ENCODE measurements around the gene HSD11B1L. TPM values are rescaled to one million over a fixed set of nuclear protein-coding genes. Genes with fewer than 3 reads are reported as not detected.
"Not testable (repeated sequence)": the region's sequence is repeated elsewhere in the genome, so short reads cannot be mapped to it uniquely, and the experiment has no call there.

The HSD11B1L gene
- total and polyA plus RNA-seq, 7 donors: 4.2 to 37.1 (median 19.9) TPM

GRCh38 chr19:5719274-5719960, 38.6 kb downstream of the HSD11B1L start:
- Histone ChIP-seq H3K27me3 (no peaks in the 10 kb centered on the region), H3K4me1 (peaks cover 0 to 30% (median 26%) of the 10 kb centered on the region in 4 donors), H3K9me3 (no peaks in the 10 kb centered on the region), H3K27ac (peak overlapping the region; percentile 89 to 97 (median 97)), H3K36me3 (peaks cover 0 to 8% (median 0%) of the 10 kb centered on the region in 4 donors), H3K4me3 (peak overlapping the region; percentile 70 to 94 (median 92))
- WGBS, 2 donors: 1% methylated on average over 58 of the region's 58 CpGs
- TF ChIP-seq CTCF (IDR thresholded peaks at IDR 0.05) (no peak), POLR2A (IDR thresholded peaks at IDR 0.05) (no peak), POLR2AphosphoS5 (IDR thresholded peaks at IDR 0.05) (no peak), EP300 (IDR thresholded peaks at IDR 0.05) (no peak)
- DNase-seq: no peak
- intact Hi-C loops (cut with DNase I): no loop called here

- Histone ChIP-seq H3K27ac (peak within 1 kb of the TSS; percentile 89 to 97 (median 97)), H3K4me1 (peaks cover 0 to 30% (median 26%) of the 10 kb centered on the region in 4 donors), H3K4me3 (peak within 1 kb of the TSS; percentile 70 to 94 (median 92)), H3K9me3 (no peaks in the 10 kb centered on the region), H3K27me3 (no peaks in the 10 kb centered on the region), H3K36me3 (peaks cover 0 to 8% (median 0%) of the 10 kb centered on the region in 4 donors)
- DNase-seq: peak; percentile 99
- TF ChIP-seq POLR2A (IDR thresholded peaks at IDR 0.05) (peak; percentile 42 to 48), CTCF (IDR thresholded peaks at IDR 0.05) (peak; percentile 89 to 98 (median 94)), POLR2AphosphoS5 (IDR thresholded peaks at IDR 0.05) (peak; percentile 88 to 96 (median 91)), EP300 (IDR thresholded peaks at IDR 0.05) (peak in 2 of 4 donors; percentile 44 to 93)
- whole genome bisulfite sequencing, 2 donors: 0% methylated on average over 90 of the region's 90 CpGs
- intact Hi-C loops (cut with DNase I): loop anchor here (2.0 to 5.0 kb wide), 2 partner anchors 29 to 72 kb away; partner anchors contain the start of genes DUS3L and RPL36
Measured at GRCh38 chr19:5719961-5720790, 39.3 kb downstream of the HSD11B1L start, which contains the start of the genes CATSPERD and LONP1. Gene CATSPERD, plus strand, starts transcription at chr19:5720637. Its CDS starts 101 bp downstream, at chr19:5720738. Gene LONP1, minus strand, starts transcription at chr19:5720146. Its CDS starts 14 bp downstream, at chr19:5720132.

- 94 to 95% methylated on average over 4 of the region's 4 CpGs for WGBS, 2 donors
- no peak for DNase-seq
- no peak for TF ChIP-seq POLR2A (IDR thresholded peaks at IDR 0.05)
- TF ChIP-seq POLR2AphosphoS5 (IDR thresholded peaks at IDR 0.05): no peak
- TF ChIP-seq EP300 (IDR thresholded peaks at IDR 0.05): no peak
- TF ChIP-seq CTCF (IDR thresholded peaks at IDR 0.05): no peak
- peaks cover 0 to 9% (median 3%) of the 10 kb centered on the region in 4 donors for H3K9me3 ChIP-seq
- H3K4me3 ChIP-seq: no peak overlapping the region
- H3K36me3 ChIP-seq: no peaks in the 10 kb centered on the region
- no peak overlapping the region for H3K27ac ChIP-seq
- H3K27me3 ChIP-seq: no peaks in the 10 kb centered on the region
- no peaks in the 10 kb centered on the region for H3K4me1 ChIP-seq
- intact Hi-C loops (cut with DNase I): no loop called here
Measured at GRCh38 chr19:5727453-5728050, 46.7 kb downstream of the HSD11B1L start.

- 86 to 89% methylated on average over 2 of the region's 2 CpGs for WGBS, 2 donors
Measured at GRCh38 chr19:5733172-5733571, 52.3 kb downstream of the HSD11B1L start.

More at GRCh38 chr19:5733172-5733571, 52.3 kb downstream of the HSD11B1L start:
- H3K4me1 ChIP-seq; H3K9me3 ChIP-seq; DNase-seq; intact Hi-C loops (cut with DNase I); H3K27ac ChIP-seq; H3K4me3 ChIP-seq; H3K36me3 ChIP-seq; H3K27me3 ChIP-seq: not testable (repeated sequence)

Other genes with a start within 250 kb of the HSD11B1L start
- gene ZNRF4, start 225.6 kb upstream of the HSD11B1L start, total RNA-seq: not detected
- not detected for gene ZNRF4, start 225.6 kb upstream of the HSD11B1L start, polyA plus RNA-seq
- under 1 TPM in 3 of 4 donors, not detected in 1; 0.33 to 0.55 (median 0.41) TPM for gene TINCR, start 113.1 kb upstream of the HSD11B1L start, total RNA-seq
- 10 to 100 TPM in 2 of 3 donors, 1 to 10 TPM in 1; 2.8 to 27.5 (median 12.0) TPM for gene TINCR, start 113.1 kb upstream of the HSD11B1L start, polyA plus RNA-seq
- gene SAFB2, start 58.3 kb upstream of the HSD11B1L start, total RNA-seq: 10 to 100 TPM; 22.8 to 80.0 (median 38.1) TPM
- 10 to 100 TPM; 22.2 to 58.8 (median 24.3) TPM for gene SAFB2, start 58.3 kb upstream of the HSD11B1L start, polyA plus RNA-seq
- 10 to 100 TPM; 48.9 to 75.9 (median 60.4) TPM for gene SAFB, start 57.9 kb upstream of the HSD11B1L start, total RNA-seq
- 10 to 100 TPM; 25.7 to 64.1 (median 30.6) TPM for gene SAFB, start 57.9 kb upstream of the HSD11B1L start, polyA plus RNA-seq
- 10 to 100 TPM; 39.6 to 87.8 (median 61.7) TPM for gene MICOS13, start 511 bp upstream of the HSD11B1L start, total RNA-seq
- 100 to 1,000 TPM; 110 to 160 (median 120) TPM for gene MICOS13, start 511 bp upstream of the HSD11B1L start, polyA plus RNA-seq
- 1,000 to 10,000 TPM in 2 of 4 donors, 100 to 1,000 TPM in 2; 593 to 1,408 (median 902) TPM for gene RPL36, start 9.3 kb downstream of the HSD11B1L start, total RNA-seq
- gene RPL36, start 9.3 kb downstream of the HSD11B1L start, polyA plus RNA-seq: 1,000 to 10,000 TPM; 1,490 to 2,228 (median 1,816) TPM
- gene LONP1, start 39.1 kb downstream of the HSD11B1L start, total RNA-seq: 10 to 100 TPM; 30.5 to 48.5 (median 36.6) TPM
- gene LONP1, start 39.1 kb downstream of the HSD11B1L start, polyA plus RNA-seq: 10 to 100 TPM; 24.0 to 62.6 (median 29.1) TPM
- not detected for gene CATSPERD, start 39.6 kb downstream of the HSD11B1L start, total RNA-seq
- not detected for gene CATSPERD, start 39.6 kb downstream of the HSD11B1L start, polyA plus RNA-seq
- gene PRR22, start 103.7 kb downstream of the HSD11B1L start, total RNA-seq: 1 to 10 TPM in 1 of 4 donors, under 1 TPM in 1, not detected in 2; 0.71 to 1.1 TPM
- gene PRR22, start 103.7 kb downstream of the HSD11B1L start, polyA plus RNA-seq: 1 to 10 TPM in 1 of 3 donors, under 1 TPM in 1, not detected in 1; 0.60 to 9.2 TPM
- 10 to 100 TPM; 26.7 to 37.4 (median 31.7) TPM for gene DUS3L, start 110.1 kb downstream of the HSD11B1L start, total RNA-seq
- 10 to 100 TPM in 2 of 3 donors, 1 to 10 TPM in 1; 8.3 to 42.0 (median 15.0) TPM for gene DUS3L, start 110.1 kb downstream of the HSD11B1L start, polyA plus RNA-seq
- gene NRTN, start 124.0 kb downstream of the HSD11B1L start, total RNA-seq: 10 to 100 TPM in 1 of 4 donors, 1 to 10 TPM in 3; 6.1 to 12.2 (median 6.6) TPM
- gene NRTN, start 124.0 kb downstream of the HSD11B1L start, polyA plus RNA-seq: 1 to 10 TPM in 1 of 3 donors, not detected in 2; 1.7 TPM
- not detected for gene FUT6, start 158.7 kb downstream of the HSD11B1L start, total RNA-seq
- 10 to 100 TPM; 14.8 to 61.1 (median 21.0) TPM for gene FUT6, start 158.7 kb downstream of the HSD11B1L start, polyA plus RNA-seq
- under 1 TPM in 1 of 4 donors, not detected in 3; 0.83 TPM for gene FUT3, start 170.4 kb downstream of the HSD11B1L start, total RNA-seq
- 100 to 1,000 TPM in 1 of 3 donors, 10 to 100 TPM in 2; 24.6 to 168 (median 34.4) TPM for gene FUT3, start 170.4 kb downstream of the HSD11B1L start, polyA plus RNA-seq
- gene FUT5, start 189.5 kb downstream of the HSD11B1L start, total RNA-seq: not detected
- not detected for gene FUT5, start 189.5 kb downstream of the HSD11B1L start, polyA plus RNA-seq
- gene NDUFA11, start 222.8 kb downstream of the HSD11B1L start, total RNA-seq: 100 to 1,000 TPM; 242 to 447 (median 353) TPM
- 100 to 1,000 TPM; 363 to 450 (median 395) TPM for gene NDUFA11, start 222.8 kb downstream of the HSD11B1L start, polyA plus RNA-seq
- gene VMAC, start 223.8 kb downstream of the HSD11B1L start, total RNA-seq: 10 to 100 TPM in 1 of 4 donors, 1 to 10 TPM in 3; 6.1 to 14.4 (median 8.1) TPM
- gene VMAC, start 223.8 kb downstream of the HSD11B1L start, polyA plus RNA-seq: 1 to 10 TPM; 1.6 to 6.4 (median 2.4) TPM
- gene CAPS, start 233.2 kb downstream of the HSD11B1L start, total RNA-seq: 10 to 100 TPM in 2 of 4 donors, 1 to 10 TPM in 2; 4.9 to 18.6 (median 9.7) TPM
- gene CAPS, start 233.2 kb downstream of the HSD11B1L start, polyA plus RNA-seq: 10 to 100 TPM in 1 of 3 donors, 1 to 10 TPM in 2; 3.6 to 13.7 (median 3.7) TPM

All from sigmoid colon (tissue), 7 donors.